Caco-2 (cell line): ENCODE results near the gene GGTLC1. TPM values are rescaled to one million over a fixed set of nuclear protein-coding genes. Genes with fewer than 3 reads are reported as not detected.
"Not testable (repeated sequence)": the region's sequence is repeated elsewhere in the genome, so short reads cannot be mapped to it uniquely, and the experiment has no call there.

Experiments used
- BruUV-seq: library from RNA; stranded (reverse); fragments of 400-500 nt; replicated peaks from 2 replicates; lab custom pipeline; 2021; lab: Mats Ljungman, UMichigan
- CTCF ChIA-PET: fragments of 300-600 bp; sonication (Branson Sonifier 250); formaldehyde crosslinking; loops from one replicate; lab custom pipeline; 2022; ENCODE audit warnings: antibody characterized with exemption; lab: Charles Lee
- POLR2A ChIA-PET: fragments of 300-600 bp; sonication (Branson Sonifier 250); formaldehyde crosslinking; loops from one replicate; lab custom pipeline; 2022; ENCODE audit warnings: antibody characterized with exemption; lab: Charles Lee
- DNase-seq, 2 experiments: peaks; one replicate each; pipeline versions ENCODE4 v3.0.0 to v3.0.0-alpha.2; 2020 to 2022
- H3K27me3 ChIP-seq: replicated peaks from 2 replicates; pipeline ENCODE4 v1.6.0; 2011; ENCODE audit warnings: low read length; ENCODE audit not compliant: control insufficient read depth, insufficient read depth
- H3K36me3 ChIP-seq: 2 replicates; pipeline ENCODE4 v1.5.1; 2011; ENCODE audit warnings: low read length; ENCODE audit not compliant: control insufficient read depth, insufficient read depth
- H3K4me1 ChIP-seq: fragments of 250-450 bp; sonication (Bioruptor Pico); 2 replicates; pipeline ENCODE4 v1.5.1; 2020; ENCODE audit warnings: mild to moderate bottlenecking
- H3K4me3 ChIP-seq: 2 replicates; pipeline ENCODE4 v1.5.1; 2011; ENCODE audit warnings: low read depth, mild to moderate bottlenecking, control low read depth, low read length
- H3K9me3 ChIP-seq: fragments of 250-450 bp; sonication (Bioruptor Pico); 2 replicates; pipeline ENCODE4 v1.5.1; 2020; ENCODE audit warnings: mild to moderate bottlenecking, moderate library complexity
- H3K27ac Mint-ChIP-seq: one replicate; pipeline ENCODE4 v1.8.0; 2022; ENCODE audit warnings: mixed read lengths; ENCODE audit not compliant: unreplicated experiment
- H3K27me3 Mint-ChIP-seq: one replicate; pipeline ENCODE4 v1.8.0; 2022; ENCODE audit warnings: mixed read lengths; ENCODE audit not compliant: insufficient read depth, unreplicated experiment
- H3K36me3 Mint-ChIP-seq: one replicate; pipeline ENCODE4 v1.8.0; 2022; ENCODE audit warnings: mild to moderate bottlenecking, mixed read lengths; ENCODE audit not compliant: insufficient read depth, unreplicated experiment
- H3K4me1 Mint-ChIP-seq: one replicate; pipeline ENCODE4 v1.8.0; 2022; ENCODE audit warnings: low read depth, mixed read lengths; ENCODE audit not compliant: unreplicated experiment
- H3K4me3 Mint-ChIP-seq: one replicate; pipeline ENCODE4 v1.8.0; 2022; ENCODE audit warnings: mild to moderate bottlenecking, moderate library complexity, mixed read lengths; ENCODE audit not compliant: unreplicated experiment
- H3K9me3 Mint-ChIP-seq: one replicate; pipeline ENCODE4 v1.8.0; 2022; ENCODE audit warnings: mixed read lengths; ENCODE audit not compliant: unreplicated experiment
- intact Hi-C: fragments of 100-400 bp; cut with micrococcal nuclease; formaldehyde crosslinking; loops from one replicate; pipeline ENCODE4 v1.10.0; 2022; ENCODE audit not compliant: unreplicated experiment
- total RNA-seq: library from RNA; stranded (reverse); gene quantifications from 2 replicates; pipeline ENCODE4 v1.2.3, GENCODE V29; 2022

GGTLC1 gene
- total RNA-seq, 1 experiment from 2014 or later, result 0.68 TPM

DNA sequence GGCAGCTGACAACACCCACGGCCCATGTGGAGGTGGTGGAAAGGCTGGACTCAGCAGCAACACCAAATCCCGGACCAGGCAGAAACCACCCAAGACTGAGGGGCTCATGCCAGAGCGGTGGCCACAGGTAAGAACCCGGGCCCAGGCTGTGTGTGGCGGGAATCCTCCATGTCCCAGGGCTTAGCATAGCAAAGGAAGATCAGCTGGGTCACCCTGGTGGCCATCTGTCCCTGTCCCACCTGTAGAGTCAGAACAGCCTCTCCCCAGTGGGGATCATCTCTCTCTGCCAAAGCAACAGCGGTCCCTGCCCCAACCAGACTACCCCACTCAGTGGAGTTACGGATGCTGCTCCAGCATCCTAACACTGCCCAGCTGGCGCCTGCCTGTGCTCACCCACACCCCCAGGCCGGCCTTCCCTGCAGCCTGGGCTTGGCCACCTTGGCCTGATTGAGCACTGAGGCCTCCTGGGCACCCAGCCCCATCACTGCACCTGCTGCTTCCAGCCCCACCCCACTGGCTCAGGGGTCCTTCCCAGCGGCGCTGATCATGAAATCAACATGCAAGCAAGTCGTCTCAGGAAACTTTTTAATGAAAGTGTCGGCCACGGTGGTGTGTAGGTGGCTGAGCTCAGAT lies 5.5 kb upstream of the GGTLC1 start:
- H3K4me1 ChIP-seq, H3K4me3 ChIP-seq, H3K4me3 Mint-ChIP-seq, intact Hi-C loops, H3K4me1 Mint-ChIP-seq, H3K36me3 ChIP-seq, H3K27me3 ChIP-seq, H3K27ac Mint-ChIP-seq, POLR2A ChIA-PET, H3K9me3 ChIP-seq, DNase-seq, H3K36me3 Mint-ChIP-seq, BruUV-seq, H3K9me3 Mint-ChIP-seq, H3K27me3 Mint-ChIP-seq: not testable (repeated sequence)
- CTCF ChIA-PET, result interaction anchor here (1.3 kb wide), 1 partner anchor 104 kb away, joined by 4 read pairs; no protein-coding TSS in a partner anchor

DNA sequence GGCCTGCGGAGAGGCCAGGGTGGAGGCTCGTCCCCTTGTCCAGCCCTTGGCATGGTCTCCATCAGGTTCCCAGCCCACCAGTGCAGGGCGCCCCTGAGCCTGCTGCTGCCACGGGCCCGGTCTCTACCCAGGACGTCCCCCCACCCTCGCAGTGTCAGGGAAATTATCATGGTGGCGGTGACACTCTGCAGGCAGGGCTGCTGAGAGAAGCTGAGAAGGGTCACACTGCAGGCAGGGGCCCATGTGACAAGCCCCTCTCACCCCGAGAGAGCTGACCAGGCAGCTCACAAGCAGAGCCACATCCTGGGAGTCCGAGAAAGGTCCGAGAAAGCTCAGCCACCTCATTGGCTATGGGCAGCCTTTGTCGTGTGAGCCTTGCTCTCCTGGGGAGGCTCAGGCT lies 4.9 kb upstream of the GGTLC1 start:
- CTCF ChIA-PET, H3K36me3 Mint-ChIP-seq, H3K9me3 ChIP-seq, H3K4me3 ChIP-seq, H3K4me3 Mint-ChIP-seq, H3K27ac Mint-ChIP-seq, H3K4me1 ChIP-seq, H3K36me3 ChIP-seq, intact Hi-C loops, DNase-seq, BruUV-seq, H3K9me3 Mint-ChIP-seq, H3K4me1 Mint-ChIP-seq, H3K27me3 Mint-ChIP-seq, H3K27me3 ChIP-seq, POLR2A ChIA-PET: not testable (repeated sequence)

DNA sequence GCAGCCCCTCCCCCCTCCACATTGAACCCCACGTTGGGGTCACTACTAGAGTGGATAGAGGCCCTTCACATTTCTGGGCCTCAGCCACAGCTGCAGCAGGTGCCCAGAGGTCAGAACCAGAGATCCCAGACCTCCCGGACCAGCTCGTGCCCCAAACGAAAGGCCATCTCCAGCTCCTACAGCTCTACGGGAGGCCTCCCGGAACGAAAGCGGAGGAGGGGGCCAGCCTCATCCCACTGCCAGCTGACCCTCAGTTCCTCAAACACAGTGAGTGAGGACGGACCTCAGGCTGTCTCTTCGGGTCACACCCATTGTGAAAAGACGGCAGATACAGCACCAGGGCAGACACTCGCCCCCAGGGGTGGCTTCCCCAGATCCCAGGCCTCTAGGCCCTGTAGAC lies 1.7 kb upstream of the GGTLC1 start:
- H3K4me1 Mint-ChIP-seq, intact Hi-C loops, H3K27me3 ChIP-seq, H3K36me3 ChIP-seq, H3K9me3 ChIP-seq, H3K9me3 Mint-ChIP-seq, H3K4me1 ChIP-seq, CTCF ChIA-PET, BruUV-seq, H3K4me3 Mint-ChIP-seq, H3K4me3 ChIP-seq, H3K27ac Mint-ChIP-seq, POLR2A ChIA-PET, H3K27me3 Mint-ChIP-seq, H3K36me3 Mint-ChIP-seq, DNase-seq: not testable (repeated sequence)

DNA sequence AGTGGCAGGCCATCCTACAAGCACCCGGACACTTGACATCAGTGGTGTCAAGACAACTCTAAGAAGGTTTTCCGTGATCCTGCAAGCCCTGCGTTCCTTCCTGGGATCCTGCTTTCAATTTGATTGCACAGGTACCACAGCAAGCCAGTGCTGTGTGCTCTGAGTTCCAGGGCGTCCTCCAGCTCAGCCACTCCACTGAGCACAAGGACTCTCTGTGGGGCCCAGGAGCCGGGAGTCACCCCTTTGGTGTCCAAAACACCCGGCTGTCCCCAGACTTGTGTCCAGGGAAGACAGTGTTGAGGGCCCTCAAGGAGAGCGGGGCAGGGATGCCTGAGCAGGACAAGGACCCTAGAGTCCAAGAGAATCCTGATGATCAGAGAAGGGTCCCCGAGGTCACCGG lies 387 bp upstream of the GGTLC1 start:
- DNase-seq, CTCF ChIA-PET, H3K36me3 ChIP-seq, POLR2A ChIA-PET, H3K27me3 ChIP-seq, H3K4me1 ChIP-seq, H3K4me3 ChIP-seq, H3K27ac Mint-ChIP-seq, H3K9me3 ChIP-seq, BruUV-seq, H3K4me3 Mint-ChIP-seq, H3K36me3 Mint-ChIP-seq, H3K27me3 Mint-ChIP-seq, H3K9me3 Mint-ChIP-seq, H3K4me1 Mint-ChIP-seq, intact Hi-C loops: not testable (repeated sequence)

DNA sequence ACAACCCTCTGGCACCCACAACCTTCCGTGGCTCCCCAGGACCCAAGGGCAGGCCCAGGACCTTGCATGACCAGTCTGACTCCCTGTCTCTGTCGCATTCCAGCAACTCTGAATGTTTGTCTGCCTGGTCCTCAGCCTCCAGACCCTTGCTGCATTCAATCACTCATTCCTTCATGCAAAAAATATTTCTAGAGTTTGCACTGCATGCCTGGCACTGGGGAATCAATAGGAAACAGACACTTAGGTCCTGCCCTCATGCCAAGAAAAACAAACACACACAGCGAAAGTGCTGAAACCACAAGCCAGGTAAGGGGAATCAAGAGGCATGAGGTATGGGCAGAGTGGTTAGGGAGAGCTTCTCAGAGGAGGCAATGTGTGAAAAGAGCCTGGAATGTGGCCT lies 1.9 kb downstream of the GGTLC1 start:
- Mint-ChIP-seq H3K27ac (peak overlapping the region; percentile 32), H3K4me1 (peaks cover 14% of the 10 kb centered on the region), H3K36me3 (peaks cover 11% of the 10 kb centered on the region)
- H3K4me3 Mint-ChIP-seq, H3K27me3 ChIP-seq, DNase-seq, H3K9me3 Mint-ChIP-seq, H3K27me3 Mint-ChIP-seq, H3K36me3 ChIP-seq, CTCF ChIA-PET, H3K9me3 ChIP-seq, H3K4me3 ChIP-seq, BruUV-seq, POLR2A ChIA-PET, intact Hi-C loops: not testable (repeated sequence)
- H3K4me1 ChIP-seq, result peaks cover 11% of the 10 kb centered on the region

DNA sequence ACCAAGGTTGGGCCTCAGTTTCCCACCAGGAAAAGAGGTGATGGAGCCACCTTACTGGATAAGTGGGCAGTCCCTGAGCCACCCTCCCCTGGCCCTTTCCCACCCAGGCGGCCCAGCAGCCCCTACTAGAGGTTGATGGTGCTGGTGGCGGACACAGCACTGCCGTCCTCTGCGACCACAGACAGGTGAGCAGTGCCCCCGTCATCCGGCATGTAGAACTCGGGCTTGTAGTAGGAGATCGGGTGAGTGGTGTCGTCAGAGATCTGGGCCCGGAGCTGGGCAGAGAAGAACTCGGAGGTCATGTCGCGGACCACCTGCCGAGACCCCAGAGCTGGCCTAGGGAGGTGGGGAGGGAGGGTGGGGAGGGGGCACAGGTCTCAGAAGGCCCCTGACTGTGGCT lies 2.3 kb downstream of the GGTLC1 start:
- H3K4me3 Mint-ChIP-seq, BruUV-seq, H3K27me3 Mint-ChIP-seq, H3K27me3 ChIP-seq, CTCF ChIA-PET, H3K9me3 ChIP-seq, H3K36me3 ChIP-seq, H3K9me3 Mint-ChIP-seq, POLR2A ChIA-PET, DNase-seq, H3K4me3 ChIP-seq, intact Hi-C loops: not testable (repeated sequence)
- Mint-ChIP-seq H3K27ac (peak overlapping the region; percentile 32), H3K36me3 (peaks cover 11% of the 10 kb centered on the region), H3K4me1 (peaks cover 14% of the 10 kb centered on the region)
- peaks cover 15% of the 10 kb centered on the region for H3K4me1 ChIP-seq

DNA sequence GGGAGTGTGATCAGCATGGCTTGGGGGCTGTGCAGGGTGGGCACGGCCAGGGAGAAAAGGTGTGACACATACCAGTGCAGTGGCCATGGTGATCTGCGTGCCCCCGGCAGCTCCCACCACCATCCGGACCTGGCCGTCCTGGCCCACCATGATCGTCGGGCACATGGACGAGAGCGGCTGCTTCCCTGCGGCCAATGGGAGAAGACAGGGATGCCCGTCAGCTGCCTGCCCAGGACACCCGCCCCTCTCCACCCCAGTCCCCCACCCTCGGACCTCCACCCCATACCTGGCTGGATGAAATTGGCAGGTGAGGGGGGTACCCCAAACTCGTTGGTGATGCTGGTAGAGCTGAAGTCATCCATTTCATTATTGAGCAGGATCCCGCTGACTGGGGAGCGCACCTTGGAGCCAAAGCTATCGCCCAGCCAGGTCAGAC lies 2.8 kb downstream of the GGTLC1 start:
- DNase-seq, H3K27me3 ChIP-seq, BruUV-seq, intact Hi-C loops, H3K9me3 Mint-ChIP-seq, H3K36me3 ChIP-seq, H3K27ac Mint-ChIP-seq, POLR2A ChIA-PET, H3K4me3 Mint-ChIP-seq, H3K4me3 ChIP-seq, H3K9me3 ChIP-seq, H3K27me3 Mint-ChIP-seq, CTCF ChIA-PET: not testable (repeated sequence)
- H3K4me1 ChIP-seq, result peaks cover 20% of the 10 kb centered on the region
- Mint-ChIP-seq H3K36me3 (peaks cover 11% of the 10 kb centered on the region), H3K4me1 (peaks cover 14% of the 10 kb centered on the region)
